Activated CD4-positive, alpha-beta T cell treated with anti-CD3 and anti-CD28 coated beads, Interleukin-2, amount 50 U/mL, for 24 hours (primary cell): Measurements from ENCODE around the gene BCL2.
A peak's percentile ranks its signal among the peaks of the same experiment; 100 is the strongest.

Source experiments
- DNase-seq, 2 donors: peaks; one replicate each; pipeline ENCODE4 v3.0.0-alpha.2; 2020; ENCODE audit warnings: low read depth in 1 of 2, low spot score in 1 of 2

Gene BCL2

GRCh38 chr18:63236921-63237846 is 82.4 kb downstream of the BCL2 start:
- no peak for DNase-seq

GRCh38 chr18:63236406-63236805 is 83.2 kb downstream of the BCL2 start:
- DNase-seq = no peak

- DNase-seq = peak in 1 of 2 donors; percentile 21
Measured at GRCh38 chr18:63235920-63236319, 83.6 kb downstream of the BCL2 start.

- DNase-seq = no peak
Measured at GRCh38 chr18:63234841-63235240, 84.7 kb downstream of the BCL2 start.

- DNase-seq = no peak
Measured at GRCh38 chr18:63234432-63234831, 85.1 kb downstream of the BCL2 start.

GRCh38 chr18:63233334-63233733 is 86.2 kb downstream of the BCL2 start:
- peak in 1 of 2 donors; percentile 54 for DNase-seq

GRCh38 chr18:63232826-63233225 is 86.7 kb downstream of the BCL2 start:
- no peak for DNase-seq

- no peak for DNase-seq
Measured at GRCh38 chr18:63229971-63230370, 89.6 kb downstream of the BCL2 start.

GRCh38 chr18:63225434-63225833 is 94.1 kb downstream of the BCL2 start:
- DNase-seq = no peak

GRCh38 chr18:63224630-63225029 is 94.9 kb downstream of the BCL2 start:
- DNase-seq = peak in 1 of 2 donors; percentile 54

- DNase-seq = no peak
Measured at GRCh38 chr18:63223837-63224236, 95.7 kb downstream of the BCL2 start.

- no peak for DNase-seq
Measured at GRCh38 chr18:63220903-63221302, 98.7 kb downstream of the BCL2 start.

- no peak for DNase-seq
Measured at GRCh38 chr18:63218472-63218871, 101.1 kb downstream of the BCL2 start.

GRCh38 chr18:63216516-63217311 is 102.9 kb downstream of the BCL2 start:
- DNase-seq = no peak

GRCh38 chr18:63213936-63214671 is 105.5 kb downstream of the BCL2 start:
- DNase-seq = no peak

GRCh38 chr18:63213331-63213900 is 106.2 kb downstream of the BCL2 start:
- no peak for DNase-seq

- no peak for DNase-seq
Measured at GRCh38 chr18:63210521-63210920, 109.0 kb downstream of the BCL2 start.

GRCh38 chr18:63208676-63209075 is 110.9 kb downstream of the BCL2 start:
- no peak for DNase-seq

- DNase-seq = no peak
Measured at GRCh38 chr18:63207835-63208234, 111.7 kb downstream of the BCL2 start.

GRCh38 chr18:63207143-63207790 is 112.3 kb downstream of the BCL2 start:
- no peak for DNase-seq
